ENCODE results near the gene TCOF1. TPM values are rescaled to one million over a fixed set of nuclear protein-coding genes. Genes with fewer than 3 reads are reported as not detected.

Gene TCOF1
- total and polyA plus RNA-seq, 2 donors (not counting 3 experiments of a cell fraction or from before 2014, with no cell fraction given) = 11.2 to 52.0 TPM

GRCh38 chr5:150325426-150325825 is 32.1 kb upstream of the TCOF1 start:
- intact Hi-C loops (cut with micrococcal nuclease) = no loop called here
- Histone ChIP-seq H3K4me2 (ENCODE audit: insufficient read depth, low read length) (no peak overlapping the region), H3K9me3 (replicated peaks; ENCODE audit: control insufficient read depth, insufficient read depth, low read length) (no peaks in the 10 kb centered on the region), H3K9ac (replicated peaks; ENCODE audit: extremely low read depth, insufficient read depth, low read length) (no peak overlapping the region), H3K9me1 (replicated peaks; ENCODE audit: control insufficient read depth, extremely low read depth, insufficient read depth, low read length) (no peaks in the 10 kb centered on the region), H3K79me2 (ENCODE audit: control insufficient read depth, insufficient read depth, low read length) (no peaks in the 10 kb centered on the region), H3K27ac (ENCODE audit: insufficient read depth, low read depth, low read length) (no peak overlapping the region), H3K27me3 (ENCODE audit: control insufficient read depth in 2 of 2, insufficient read depth in 2 of 2, low read length in 2 of 2) (peaks cover 2 to 6% of the 10 kb centered on the region in 2 experiments), H3K4me3 (replicated peaks in 1 of 3; ENCODE audit: insufficient read depth in 1 of 3, low read depth in 1 of 3, low read length in 3 of 3) (no peak overlapping the region), H4K20me1 (replicated peaks; ENCODE audit: control insufficient read depth, extremely low read depth, insufficient read depth, low read length) (no peaks in the 10 kb centered on the region), H2AFZ (ENCODE audit: low read depth, low read length) (no peak overlapping the region), H3K36me3 (ENCODE audit: control insufficient read depth in 2 of 2, extremely low read depth in 1 of 2, insufficient read depth in 2 of 2, low read length in 2 of 2) (no peaks in the 10 kb centered on the region), H3K4me1 (ENCODE audit: control insufficient read depth, extremely low read depth, insufficient read depth, low read length) (peaks cover 4% of the 10 kb centered on the region)
- no peak for DNase-seq (ENCODE audit: low read depth, low spot score)
- no TSS peak for BruUV-seq (replicated peaks)
- FAIRE-seq = no peak
- no peak for TF ChIP-seq EZH2 (IDR thresholded peaks at IDR 0.05; ENCODE audit: borderline replicate concordance, low read depth, low read length, severe bottlenecking)
- TF ChIP-seq GATA2 (IDR thresholded peaks at IDR 0.05; ENCODE audit: insufficient read depth, insufficient read length, low read depth, low read length) = no peak
- TF ChIP-seq POLR2AphosphoS5 (IDR thresholded peaks at IDR 0.05; ENCODE audit: insufficient read depth, low read depth, low read length) = no peak
- TF ChIP-seq MYC (IDR thresholded peaks at IDR 0.05; ENCODE audit: low read depth, low read length) = no peak
- no peak for TF ChIP-seq JUN (IDR thresholded peaks at IDR 0.05; ENCODE audit: borderline replicate concordance, insufficient read depth, insufficient read length, low read depth)
- no peak for TF ChIP-seq FOS (IDR thresholded peaks at IDR 0.05; ENCODE audit: borderline replicate concordance, insufficient read depth, low read length)
- no peak for TF ChIP-seq MAX (IDR thresholded peaks at IDR 0.05; ENCODE audit: insufficient read depth, insufficient read length)
- TF ChIP-seq, protein P1, sequence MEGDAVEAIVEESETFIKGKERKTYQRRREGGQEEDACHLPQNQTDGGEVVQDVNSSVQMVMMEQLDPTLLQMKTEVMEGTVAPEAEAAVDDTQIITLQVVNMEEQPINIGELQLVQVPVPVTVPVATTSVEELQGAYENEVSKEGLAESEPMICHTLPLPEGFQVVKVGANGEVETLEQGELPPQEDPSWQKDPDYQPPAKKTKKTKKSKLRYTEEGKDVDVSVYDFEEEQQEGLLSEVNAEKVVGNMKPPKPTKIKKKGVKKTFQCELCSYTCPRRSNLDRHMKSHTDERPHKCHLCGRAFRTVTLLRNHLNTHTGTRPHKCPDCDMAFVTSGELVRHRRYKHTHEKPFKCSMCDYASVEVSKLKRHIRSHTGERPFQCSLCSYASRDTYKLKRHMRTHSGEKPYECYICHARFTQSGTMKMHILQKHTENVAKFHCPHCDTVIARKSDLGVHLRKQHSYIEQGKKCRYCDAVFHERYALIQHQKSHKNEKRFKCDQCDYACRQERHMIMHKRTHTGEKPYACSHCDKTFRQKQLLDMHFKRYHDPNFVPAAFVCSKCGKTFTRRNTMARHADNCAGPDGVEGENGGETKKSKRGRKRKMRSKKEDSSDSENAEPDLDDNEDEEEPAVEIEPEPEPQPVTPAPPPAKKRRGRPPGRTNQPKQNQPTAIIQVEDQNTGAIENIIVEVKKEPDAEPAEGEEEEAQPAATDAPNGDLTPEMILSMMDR (IDR thresholded peaks at IDR 0.05; ENCODE audit: extremely low read depth in 1 of 2, insufficient read depth in 1 of 2, low read depth in 1 of 2, low read length in 2 of 2) = no peak
- TF ChIP-seq POLR2A (IDR thresholded peaks at IDR 0.05; ENCODE audit: low read depth, low read length) = no peak
- ChIA-PET CTCF (interaction anchor here (1.1 kb wide), 1 partner anchor 25 kb away, joined by 3 read pairs; no protein-coding TSS in a partner anchor), POLR2A (no interaction called here)
- dilution Hi-C loops (cut with MboI; ENCODE audit: extremely low pct_ligation_motif_present, low sequenced_read_pairs) = no loop called here

Measured in endothelial cell of umbilical vein (primary cell).